Epithelial cell of proximal tubule (primary cell): ENCODE data around the gene WDFY1. TPM values are rescaled to one million over a fixed set of nuclear protein-coding genes. Genes with fewer than 3 reads are reported as not detected.

Source experiments
- DNase-seq: peaks from one replicate; pipeline ENCODE4 v3.0.0-alpha.2; 2011; ENCODE audit warnings: low read depth
- H3K4me3 ChIP-seq: 2 replicates; pipeline ENCODE4 v1.5.1; 2011; ENCODE audit warnings: low read depth, mild to moderate bottlenecking, low read length
- total RNA-seq: library from RNA; depleted of rRNA; stranded (reverse); fragments of >200 nt; gene quantifications from 2 replicates; pipeline ENCODE4 v1.2.3, GENCODE V29; 2015
- TF ChIP-seq, protein P1 (sequence below): conservative IDR thresholded peaks from 2 replicates; pipeline ENCODE4 v1.5.1; 2012; ENCODE audit warnings: low read depth, mild to moderate bottlenecking, low read length

WDFY1 gene
- total RNA-seq, 1 donor from 2014 or later, result 27.5 TPM

DNA sequence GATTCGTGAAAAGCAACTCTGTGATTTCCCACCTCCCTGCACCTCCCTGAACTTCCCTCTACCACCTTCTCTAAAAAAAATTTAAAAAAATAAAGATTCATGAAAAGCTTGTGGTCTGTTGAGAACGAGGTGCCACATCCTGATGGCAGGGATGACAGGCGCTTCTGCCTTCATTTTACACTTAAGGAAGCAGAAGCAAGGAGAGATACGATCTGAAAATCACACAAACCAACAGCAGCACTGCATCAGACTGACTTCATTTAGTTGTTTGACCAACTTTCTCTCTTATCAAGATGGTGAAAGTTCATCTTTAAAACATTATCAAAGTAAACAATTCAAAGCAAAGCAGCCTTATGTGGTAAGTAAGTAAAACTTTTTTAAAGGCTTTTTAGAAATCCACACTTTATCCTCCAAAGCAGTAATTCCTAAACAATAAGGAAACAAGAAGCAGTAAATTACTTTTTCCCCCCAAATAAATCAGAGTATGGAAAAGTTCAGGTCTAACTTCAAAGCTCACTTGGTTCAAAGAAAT lies 15.5 kb downstream of the WDFY1 start:
- TF ChIP-seq, protein P1, sequence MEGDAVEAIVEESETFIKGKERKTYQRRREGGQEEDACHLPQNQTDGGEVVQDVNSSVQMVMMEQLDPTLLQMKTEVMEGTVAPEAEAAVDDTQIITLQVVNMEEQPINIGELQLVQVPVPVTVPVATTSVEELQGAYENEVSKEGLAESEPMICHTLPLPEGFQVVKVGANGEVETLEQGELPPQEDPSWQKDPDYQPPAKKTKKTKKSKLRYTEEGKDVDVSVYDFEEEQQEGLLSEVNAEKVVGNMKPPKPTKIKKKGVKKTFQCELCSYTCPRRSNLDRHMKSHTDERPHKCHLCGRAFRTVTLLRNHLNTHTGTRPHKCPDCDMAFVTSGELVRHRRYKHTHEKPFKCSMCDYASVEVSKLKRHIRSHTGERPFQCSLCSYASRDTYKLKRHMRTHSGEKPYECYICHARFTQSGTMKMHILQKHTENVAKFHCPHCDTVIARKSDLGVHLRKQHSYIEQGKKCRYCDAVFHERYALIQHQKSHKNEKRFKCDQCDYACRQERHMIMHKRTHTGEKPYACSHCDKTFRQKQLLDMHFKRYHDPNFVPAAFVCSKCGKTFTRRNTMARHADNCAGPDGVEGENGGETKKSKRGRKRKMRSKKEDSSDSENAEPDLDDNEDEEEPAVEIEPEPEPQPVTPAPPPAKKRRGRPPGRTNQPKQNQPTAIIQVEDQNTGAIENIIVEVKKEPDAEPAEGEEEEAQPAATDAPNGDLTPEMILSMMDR, result no peak
- no peak for DNase-seq
- no peak overlapping the region for H3K4me3 ChIP-seq

DNA sequence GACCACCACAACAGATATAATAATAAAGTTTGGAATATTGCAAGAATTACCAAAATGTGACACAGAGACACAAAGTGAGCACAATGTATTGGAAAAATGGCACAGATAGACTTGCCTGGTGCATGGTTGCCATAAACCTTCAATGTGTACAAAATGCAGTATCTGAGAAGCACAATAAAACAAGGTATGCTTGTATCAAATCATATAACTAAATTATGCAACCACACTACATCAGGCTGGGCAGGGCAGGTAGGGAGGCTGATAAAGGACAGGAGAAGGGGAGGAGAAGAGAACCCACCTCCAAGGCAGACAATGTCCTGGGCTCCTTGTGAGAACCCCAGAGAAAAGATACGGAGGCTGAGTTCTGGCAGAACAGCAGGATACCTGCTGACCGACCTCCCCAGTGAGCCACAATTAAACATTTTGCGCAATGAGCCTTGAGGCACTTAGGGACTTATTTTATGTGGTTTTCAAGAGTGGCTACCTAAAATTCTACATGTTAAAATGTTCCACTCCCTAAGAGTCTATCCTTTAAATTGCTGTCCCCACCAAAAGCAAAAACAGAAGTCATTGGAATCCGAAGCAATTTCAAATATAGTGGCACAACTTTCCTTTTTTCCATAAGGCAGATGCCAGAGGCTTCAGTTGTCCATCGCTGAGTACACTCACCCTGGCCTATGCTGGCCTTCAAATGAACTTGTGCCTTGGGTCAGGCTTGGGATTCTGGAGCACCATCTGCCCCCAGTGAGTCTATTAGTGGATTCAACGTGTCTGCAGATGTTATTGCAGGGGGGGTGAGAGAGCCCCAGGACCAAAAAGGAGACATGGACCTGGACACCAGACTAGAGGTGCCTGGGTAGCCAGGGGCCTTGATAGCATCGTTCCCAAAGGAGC lies 16.8 kb downstream of the WDFY1 start:
- TF ChIP-seq, protein P1, result no peak
- DNase-seq, result no peak
- H3K4me3 ChIP-seq, result no peak overlapping the region

DNA sequence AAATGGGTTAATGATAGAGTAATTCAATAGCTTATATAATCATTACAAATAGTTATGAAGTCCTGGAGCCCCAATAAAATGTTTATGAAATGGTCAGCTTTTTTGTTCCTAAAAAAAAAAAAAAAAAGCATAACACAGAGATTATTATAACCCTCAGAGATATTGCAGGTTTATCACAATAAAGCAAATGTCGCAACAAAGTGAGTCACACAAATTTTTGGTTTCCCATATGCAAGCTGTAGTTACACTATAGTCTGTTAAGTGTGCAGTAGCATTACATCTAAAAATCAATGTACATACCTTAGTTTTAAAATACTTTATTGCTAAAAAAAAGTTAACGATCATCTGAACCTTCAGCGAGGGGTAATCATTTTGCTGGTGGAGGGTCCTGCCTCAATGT lies 20.0 kb downstream of the WDFY1 start:
- TF ChIP-seq, protein P1, result no peak
- H3K4me3 ChIP-seq, result no peak overlapping the region
- DNase-seq, result no peak

DNA sequence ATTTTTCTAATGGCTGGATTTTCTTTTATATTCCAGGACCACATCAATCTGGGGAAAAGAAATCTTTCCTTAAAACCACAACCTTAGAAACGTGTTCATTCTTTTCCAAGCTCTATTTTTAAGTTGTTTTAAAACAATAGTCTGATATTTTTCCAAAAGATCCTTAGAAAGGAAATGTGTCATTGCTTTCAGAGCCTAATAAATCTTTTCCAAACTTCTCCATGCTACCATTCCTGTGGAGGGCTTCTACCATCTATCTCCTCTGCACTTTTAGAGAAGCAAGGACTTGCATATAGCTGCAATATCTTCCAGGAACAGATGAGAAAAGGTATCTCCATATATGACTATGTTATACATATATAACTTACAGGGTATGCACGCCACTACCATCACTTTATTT lies 21.2 kb downstream of the WDFY1 start:
- no peak overlapping the region for H3K4me3 ChIP-seq
- TF ChIP-seq, protein P1, result no peak
- DNase-seq, result no peak

DNA sequence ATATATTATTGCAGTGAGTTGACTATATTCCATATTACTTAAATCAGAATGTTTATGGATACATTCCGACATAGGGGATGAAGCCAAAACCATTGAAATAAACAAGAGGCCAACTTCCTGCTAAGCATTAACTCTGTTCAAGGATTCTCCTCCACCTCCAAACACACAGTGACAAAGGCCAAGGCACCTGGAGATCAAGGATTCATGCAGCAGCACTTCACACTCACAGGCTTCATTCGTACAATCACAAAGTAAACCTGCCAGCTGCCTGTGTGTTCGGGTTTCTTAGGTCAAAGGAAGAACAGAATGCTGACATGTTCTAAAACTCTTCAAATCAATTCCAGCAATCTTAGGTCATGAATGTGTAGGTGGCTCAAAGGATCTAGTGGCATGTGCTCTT lies 22.8 kb downstream of the WDFY1 start:
- TF ChIP-seq, protein P1, result no peak
- DNase-seq, result no peak
- H3K4me3 ChIP-seq, result no peak overlapping the region

DNA sequence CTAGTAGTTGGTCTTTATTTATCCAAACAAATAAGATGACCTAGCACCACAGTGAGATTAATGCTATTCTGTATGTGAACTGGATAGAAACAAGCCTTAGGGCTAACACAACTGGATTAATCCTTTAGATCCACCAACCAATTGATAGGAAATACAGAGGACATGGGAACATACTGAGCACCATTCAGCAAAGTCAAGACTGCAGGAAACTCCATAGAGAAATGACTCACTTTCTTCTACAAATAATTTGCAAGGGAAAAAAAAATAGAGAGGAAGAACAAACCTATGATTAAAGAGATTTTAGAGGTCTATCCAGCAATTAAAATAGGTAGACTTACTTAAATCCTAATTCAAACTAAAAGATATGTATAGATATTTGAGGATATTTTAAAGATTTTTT lies 23.9 kb downstream of the WDFY1 start:
- no peak overlapping the region for H3K4me3 ChIP-seq
- no peak for DNase-seq
- TF ChIP-seq, protein P1, result no peak
